ENCODE data around the gene TNNT3. TPM values are rescaled to one million over a fixed set of nuclear protein-coding genes. Genes with fewer than 3 reads are reported as not detected.

Gene TNNT3
- total RNA-seq, 1 donor from 2014 or later: 10.1 TPM

- no peak for TF ChIP-seq CTCF (IDR thresholded peaks at IDR 0.05)
- H3K9me3 ChIP-seq: no peaks in the 10 kb centered on the region
- H3K4me3 ChIP-seq: no peak overlapping the region
- peaks cover 0 to 3% of the 10 kb centered on the region in 2 donors for H3K36me3 ChIP-seq
- no peaks in the 10 kb centered on the region for H3K27me3 ChIP-seq
- intact Hi-C loops (cut with DNase I): loop anchor here (1.0 to 10.0 kb wide), 2 partner anchors 23 to 51 kb away; partner anchors contain the start of gene MRPL23
- H3K4me1 ChIP-seq: no peaks in the 10 kb centered on the region
- no peak overlapping the region for H3K27ac ChIP-seq
- DNase-seq (ENCODE audit: low spot score in 2 of 2): no peak
Measured at GRCh38 chr11:1893581-1894359, 25.7 kb upstream of the TNNT3 start.

DNA sequence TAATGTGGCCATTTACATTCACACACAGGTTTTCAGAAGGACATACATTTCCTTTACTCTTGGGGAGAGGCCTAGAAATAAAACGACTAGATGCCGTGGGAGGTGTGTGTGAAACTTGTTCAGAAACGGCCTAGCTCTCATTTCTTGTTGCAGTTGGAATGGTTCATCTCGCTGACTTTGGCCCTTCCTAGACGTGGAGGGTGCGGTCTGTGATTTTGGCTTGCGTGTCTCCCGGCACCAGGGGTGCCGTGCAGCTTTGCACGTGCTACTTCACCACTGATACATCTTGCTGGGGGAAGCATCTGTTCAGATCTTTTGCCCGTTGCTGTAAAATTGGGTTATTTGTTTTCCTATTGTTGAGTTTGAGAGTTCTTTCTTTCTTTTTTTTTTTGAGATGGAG lies 24.7 kb upstream of the TNNT3 start:
- no peak for DNase-seq (ENCODE audit: low spot score in 2 of 2)
- intact Hi-C loops (cut with DNase I): loop anchor here (10.0 kb wide), 1 partner anchor 50 kb away; the partner anchor contains the start of gene MRPL23

DNA sequence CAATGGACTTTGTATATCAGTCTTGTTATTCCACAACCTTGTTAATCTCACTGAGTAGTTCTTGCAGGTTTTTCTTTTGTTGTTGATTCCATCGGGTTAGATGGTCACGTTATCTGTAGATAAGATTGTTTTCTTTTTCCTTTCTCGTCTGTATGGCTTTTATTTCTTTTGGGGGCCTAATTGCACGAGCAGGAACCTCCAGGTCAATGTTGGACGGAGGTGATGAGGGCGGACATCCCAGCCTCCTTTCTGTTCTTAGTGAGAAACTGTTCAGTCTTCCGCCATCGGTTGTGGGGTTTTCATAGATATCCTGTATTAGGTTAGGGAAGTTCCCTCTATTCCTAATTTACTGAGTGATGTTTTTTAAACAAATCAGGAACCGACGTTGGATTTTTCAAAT lies 23.0 kb upstream of the TNNT3 start:
- no peak for TF ChIP-seq CTCF (IDR thresholded peaks at IDR 0.05)
- intact Hi-C loops (cut with DNase I): loop anchor here (10.0 kb wide), 1 partner anchor 48 kb away; the partner anchor contains the start of gene MRPL23
- Histone ChIP-seq H3K4me3 (no peak overlapping the region), H3K27me3 (no peaks in the 10 kb centered on the region), H3K27ac (no peak overlapping the region), H3K9me3 (no peaks in the 10 kb centered on the region), H3K4me1 (no peaks in the 10 kb centered on the region), H3K36me3 (no peaks in the 10 kb centered on the region)
- DNase-seq (ENCODE audit: low spot score in 2 of 2): no peak

More for the DNA sequence above, 24.7 kb upstream of the TNNT3 start:
- TF ChIP-seq CTCF (IDR thresholded peaks at IDR 0.05): no peak
- no peak overlapping the region for H3K4me3 ChIP-seq
- no peak overlapping the region for H3K27ac ChIP-seq
- no peaks in the 10 kb centered on the region for H3K9me3 ChIP-seq
- no peaks in the 10 kb centered on the region for H3K36me3 ChIP-seq
- no peaks in the 10 kb centered on the region for H3K27me3 ChIP-seq
- no peaks in the 10 kb centered on the region for H3K4me1 ChIP-seq

DNA sequence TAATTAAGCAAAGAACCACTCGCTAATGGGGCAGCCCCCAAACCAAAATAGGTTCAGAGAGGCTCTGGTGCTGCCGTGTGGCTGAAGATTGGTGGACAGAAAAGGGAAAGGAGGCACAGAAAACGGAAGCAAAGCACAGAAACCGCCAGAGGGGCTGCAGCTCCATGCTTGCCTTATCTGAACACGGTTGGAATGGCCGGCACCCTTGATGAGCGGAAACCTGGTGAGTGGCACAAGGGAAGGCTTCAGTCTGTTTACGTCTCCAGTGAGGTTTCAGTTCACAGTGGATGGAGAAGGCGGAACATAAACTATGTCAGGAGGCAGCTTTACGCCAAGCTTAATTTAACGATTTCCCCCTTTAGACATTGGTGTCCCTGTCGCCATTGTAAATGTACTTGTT lies 22.6 kb upstream of the TNNT3 start:
- H3K4me1 ChIP-seq: no peaks in the 10 kb centered on the region
- TF ChIP-seq CTCF (IDR thresholded peaks at IDR 0.05): no peak
- no peak for DNase-seq (ENCODE audit: low spot score in 2 of 2)
- H3K4me3 ChIP-seq: no peak overlapping the region
- no peaks in the 10 kb centered on the region for H3K27me3 ChIP-seq
- no peak overlapping the region for H3K27ac ChIP-seq
- H3K36me3 ChIP-seq: no peaks in the 10 kb centered on the region
- intact Hi-C loops (cut with DNase I): loop anchor here (10.0 kb wide), 1 partner anchor 48 kb away; the partner anchor contains the start of gene MRPL23
- no peaks in the 10 kb centered on the region for H3K9me3 ChIP-seq

- no peak overlapping the region for H3K27ac ChIP-seq
- H3K27me3 ChIP-seq: no peaks in the 10 kb centered on the region
- intact Hi-C loops (cut with DNase I): loop anchor here (10.0 kb wide), 1 partner anchor 46 kb away; the partner anchor contains the start of gene MRPL23
- H3K36me3 ChIP-seq: no peaks in the 10 kb centered on the region
- no peak for DNase-seq (ENCODE audit: low spot score in 2 of 2)
- H3K4me1 ChIP-seq: no peaks in the 10 kb centered on the region
- no peak for TF ChIP-seq CTCF (IDR thresholded peaks at IDR 0.05)
- no peaks in the 10 kb centered on the region for H3K9me3 ChIP-seq
- H3K4me3 ChIP-seq: no peak overlapping the region
Measured at GRCh38 chr11:1899090-1899489, 20.4 kb upstream of the TNNT3 start.
